Measurements from ENCODE around the gene ARHGAP24.

The ARHGAP24 gene

GRCh38 chr4:86043755-86044592 is 569.0 kb downstream of the ARHGAP24 start:
- peak; percentile 51 for DNase-seq

GRCh38 chr4:86044593-86044985 is 569.6 kb downstream of the ARHGAP24 start:
- no peak for DNase-seq

GRCh38 chr4:86048426-86048825 is 573.5 kb downstream of the ARHGAP24 start:
- DNase-seq, result no peak

- no peak for DNase-seq
Observed at GRCh38 chr4:86050496-86050895, 575.5 kb downstream of the ARHGAP24 start.
